Kidney epithelial cell (primary cell): ENCODE data around the gene CELSR1. TPM values are rescaled to one million over a fixed set of nuclear protein-coding genes. Genes with fewer than 3 reads are reported as not detected.

Source experiments
- DNase-seq: peaks from one replicate; pipeline ENCODE4 v3.0.0-alpha.2; 2010; ENCODE audit warnings: low read depth
- H3K27me3 ChIP-seq: 2 replicates; pipeline ENCODE4 v1.6.0; 2011; ENCODE audit warnings: low read length; ENCODE audit not compliant: control insufficient read depth, insufficient read depth
- H3K36me3 ChIP-seq: 2 replicates; pipeline ENCODE4 v1.5.1; 2011; ENCODE audit warnings: low read length; ENCODE audit not compliant: control insufficient read depth, insufficient read depth
- H3K4me3 ChIP-seq: 2 replicates; pipeline ENCODE4 v1.5.1; 2011; ENCODE audit warnings: low read depth, mild to moderate bottlenecking, control low read depth, low read length
- CTCF ChIP-seq: IDR thresholded peaks from 2 replicates; pipeline ENCODE4 v1.5.1; 2011; ENCODE audit warnings: mild to moderate bottlenecking, moderate library complexity, low read length, control low read depth, inconsistent platforms; ENCODE audit not compliant: insufficient read depth, poor library complexity, severe bottlenecking
- total RNA-seq: library from RNA; depleted of rRNA; stranded (reverse); fragments of >200 nt; gene quantifications from 2 replicates; pipeline ENCODE4 v1.2.3, GENCODE V29; 2015

CELSR1 gene
- total RNA-seq, 1 donor from 2014 or later, result 180 TPM

DNA sequence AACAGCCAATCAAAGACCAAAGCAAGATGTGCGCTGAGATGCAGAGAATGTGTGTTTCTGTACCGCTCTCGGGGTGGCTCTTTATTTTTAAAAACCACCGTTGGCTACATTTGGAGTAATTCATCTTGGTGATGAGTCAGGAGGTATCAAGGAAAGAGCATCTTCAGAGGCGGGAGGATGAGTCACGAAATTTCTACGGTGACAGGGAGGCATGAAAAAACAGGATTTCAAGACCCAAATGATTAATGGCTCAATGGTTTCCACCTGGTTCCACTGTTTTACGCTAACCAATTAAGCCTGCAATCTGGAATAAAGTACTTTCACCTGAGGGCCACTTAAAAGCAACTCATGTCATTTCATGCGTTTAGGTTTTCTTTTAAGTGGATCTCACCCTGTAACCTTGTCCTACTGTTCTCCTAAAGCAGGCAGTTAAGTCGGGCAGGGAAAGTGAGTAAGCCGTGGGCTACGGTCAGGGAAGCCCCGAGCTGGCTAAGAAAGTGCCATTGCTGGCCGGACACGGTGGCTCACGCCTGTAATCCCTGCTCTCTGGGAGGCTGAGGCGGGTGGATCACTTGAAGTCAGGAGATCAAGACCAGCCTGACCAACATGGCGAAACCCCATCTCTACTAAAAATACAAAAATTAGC is 74.6 kb downstream of the CELSR1 start:
- TF ChIP-seq CTCF, result no peak
- Histone ChIP-seq H3K27me3 (no peaks in the 10 kb centered on the region), H3K36me3 (peaks cover 1% of the 10 kb centered on the region), H3K4me3 (no peak overlapping the region)
- peak; percentile 75 for DNase-seq

GRCh38 chr22:46461566-46462180 is 75.7 kb downstream of the CELSR1 start:
- DNase-seq, result no peak
- TF ChIP-seq CTCF, result no peak
- Histone ChIP-seq H3K36me3 (peaks cover 1% of the 10 kb centered on the region), H3K27me3 (no peaks in the 10 kb centered on the region), H3K4me3 (no peak overlapping the region)

- Histone ChIP-seq H3K4me3 (no peak overlapping the region), H3K36me3 (peaks cover 1% of the 10 kb centered on the region), H3K27me3 (no peaks in the 10 kb centered on the region)
- no peak for TF ChIP-seq CTCF
- no peak for DNase-seq
Measured at GRCh38 chr22:46460857-46461256, 76.6 kb downstream of the CELSR1 start.

DNA sequence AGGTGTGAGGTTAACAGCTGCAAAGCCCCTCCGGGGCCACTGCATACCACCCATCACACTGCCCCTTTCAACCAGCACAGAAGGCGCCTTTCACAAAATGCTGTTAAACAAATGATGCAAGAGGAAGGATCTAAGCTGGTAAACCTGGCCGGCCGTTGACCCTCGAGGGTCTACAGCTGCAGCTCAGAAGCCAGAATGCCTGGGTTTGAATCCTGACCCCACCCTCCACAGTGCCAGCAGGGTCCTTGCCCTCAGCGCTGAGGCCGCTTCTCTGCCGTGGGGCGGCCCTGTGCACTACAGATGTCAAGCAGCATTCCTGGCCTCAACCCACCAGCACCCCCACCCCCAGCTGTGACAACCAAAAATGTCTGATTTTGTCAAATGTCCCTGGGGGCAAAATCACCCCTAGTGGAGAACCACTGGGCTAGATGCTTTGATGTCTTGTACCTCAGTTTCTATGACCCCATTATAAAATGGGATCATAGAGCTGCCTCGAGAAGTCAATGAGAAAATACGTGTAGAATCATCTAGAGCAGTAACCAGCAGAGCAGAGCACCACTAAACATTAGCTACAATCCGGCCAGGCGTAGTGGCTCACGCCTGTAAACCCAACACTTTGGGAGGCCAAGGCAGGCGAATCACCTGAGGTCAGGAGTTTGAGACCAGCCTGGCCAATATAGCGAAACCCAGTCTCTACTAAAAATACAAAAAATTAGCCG is 77.9 kb downstream of the CELSR1 start:
- no peak for DNase-seq
- H3K27me3 ChIP-seq, result no peaks in the 10 kb centered on the region
- H3K4me3 ChIP-seq, result no peak overlapping the region
- H3K36me3 ChIP-seq, result peaks cover 1% of the 10 kb centered on the region
- no peak for TF ChIP-seq CTCF

- TF ChIP-seq CTCF, result no peak
- DNase-seq, result no peak
- H3K27me3 ChIP-seq, result no peaks in the 10 kb centered on the region
- no peak overlapping the region for H3K4me3 ChIP-seq
- no peaks in the 10 kb centered on the region for H3K36me3 ChIP-seq
Measured at GRCh38 chr22:46458525-46458924, 78.9 kb downstream of the CELSR1 start.
